Neural crest cell (in vitro differentiated cells): Measurements from ENCODE around the gene ARHGEF10L. TPM values are rescaled to one million over a fixed set of nuclear protein-coding genes. Genes with fewer than 3 reads are reported as not detected.

ENCODE experiments used
- DNase-seq: peaks from one replicate; pipeline ENCODE4 v3.0.0; 2021; ENCODE audit warnings: low read depth, mixed read lengths, low spot score
- H3K27ac Mint-ChIP-seq: one replicate; pipeline ENCODE4 v1.8.0; 2021; ENCODE audit warnings: mild to moderate bottlenecking, mixed read lengths; ENCODE audit not compliant: unreplicated experiment
- H3K27me3 Mint-ChIP-seq: 2 replicates; pipeline ENCODE4 v1.8.0; 2021; ENCODE audit warnings: low read depth, mild to moderate bottlenecking, mixed read lengths
- H3K36me3 Mint-ChIP-seq: 2 replicates; pipeline ENCODE4 v1.8.0; 2021; ENCODE audit warnings: low read depth, mild to moderate bottlenecking, mixed read lengths
- H3K4me1 Mint-ChIP-seq: 2 replicates; pipeline ENCODE4 v1.8.0; 2021; ENCODE audit warnings: mixed read lengths
- H3K4me3 Mint-ChIP-seq: one replicate; pipeline ENCODE4 v1.8.0; 2021; ENCODE audit warnings: mild to moderate bottlenecking, mixed read lengths
- H3K9me3 Mint-ChIP-seq: 2 replicates; pipeline ENCODE4 v1.8.0; 2021; ENCODE audit warnings: mixed read lengths
- CTCF ChIP-seq: fragments of 200-600 bp; sonication (generic); conservative IDR thresholded peaks from 2 replicates; pipeline ENCODE4 v1.5.0; 2021; ENCODE audit warnings: antibody characterized with exemption, mild to moderate bottlenecking
- total RNA-seq: library from RNA; stranded (reverse); gene quantifications from 2 replicates; pipeline ENCODE4 v1.2.1, GENCODE V29; 2021

The ARHGEF10L gene
- total RNA-seq, 1 donor from 2014 or later: 22.2 TPM

- TF ChIP-seq CTCF: no peak
- H3K4me3 Mint-ChIP-seq: no peak overlapping the region
- H3K27me3 Mint-ChIP-seq: no peaks in the 10 kb centered on the region
- H3K9me3 Mint-ChIP-seq: no peaks in the 10 kb centered on the region
- no peak overlapping the region for H3K27ac Mint-ChIP-seq
- H3K4me1 Mint-ChIP-seq: peaks cover 21% of the 10 kb centered on the region
- no peaks in the 10 kb centered on the region for H3K36me3 Mint-ChIP-seq
- no peak for DNase-seq
Measured at GRCh38 chr1:17524645-17525044, 14.9 kb upstream of the ARHGEF10L start.

- Mint-ChIP-seq H3K9me3 (no peaks in the 10 kb centered on the region), H3K4me1 (peaks cover 22% of the 10 kb centered on the region), H3K27me3 (no peaks in the 10 kb centered on the region), H3K27ac (no peak overlapping the region), H3K4me3 (no peak overlapping the region), H3K36me3 (no peaks in the 10 kb centered on the region)
- TF ChIP-seq CTCF: no peak
- no peak for DNase-seq
Measured at GRCh38 chr1:17525996-17526686, 13.4 kb upstream of the ARHGEF10L start.

DNA sequence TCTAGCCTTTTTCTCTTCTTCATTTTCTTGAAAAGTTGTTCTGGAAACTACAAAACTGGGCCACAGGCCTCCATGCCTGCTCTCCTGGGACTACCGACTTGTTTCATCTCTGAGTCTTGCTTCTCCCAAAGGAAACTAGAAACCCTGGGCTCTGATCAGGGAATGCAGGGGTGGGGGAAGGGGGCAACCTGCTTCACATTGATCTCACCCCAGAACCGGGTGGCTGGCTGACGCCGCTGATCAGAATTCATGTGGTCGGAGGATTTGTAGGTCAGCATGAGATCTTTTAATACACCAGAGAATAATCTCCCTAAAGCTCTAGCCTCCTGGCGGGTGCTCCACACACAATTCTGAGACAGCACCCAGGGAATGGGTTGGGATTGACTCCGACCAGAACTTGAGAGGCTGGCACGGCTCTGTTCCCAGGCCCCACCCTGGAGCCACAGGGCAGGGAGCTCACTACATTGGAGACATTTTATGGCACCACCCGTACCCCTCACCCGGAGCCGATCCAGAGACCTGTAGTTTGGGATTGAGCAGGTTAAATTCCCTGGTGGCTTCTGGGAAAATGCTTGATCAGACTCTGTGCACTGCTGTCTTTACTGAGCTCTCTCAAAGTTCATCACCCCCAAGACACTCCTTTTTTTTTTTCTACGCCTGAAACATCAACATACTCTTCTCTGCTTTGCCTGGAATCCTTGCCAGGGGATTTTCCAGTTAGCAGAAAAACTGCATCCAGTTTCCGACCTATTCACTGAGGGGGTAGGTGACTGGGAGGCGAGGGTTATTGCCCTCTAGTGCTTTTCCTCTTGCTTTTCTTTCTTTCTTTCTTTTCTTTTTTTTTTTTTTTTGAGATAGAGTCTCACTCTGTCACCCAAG is 12.2 kb upstream of the ARHGEF10L start:
- Mint-ChIP-seq H3K4me1 (peaks cover 33% of the 10 kb centered on the region), H3K36me3 (no peaks in the 10 kb centered on the region), H3K4me3 (no peak overlapping the region), H3K9me3 (no peaks in the 10 kb centered on the region), H3K27ac (no peak overlapping the region), H3K27me3 (no peaks in the 10 kb centered on the region)
- TF ChIP-seq CTCF: no peak
- DNase-seq: no peak

- Mint-ChIP-seq H3K9me3 (no peaks in the 10 kb centered on the region), H3K4me1 (peaks cover 35% of the 10 kb centered on the region), H3K27me3 (no peaks in the 10 kb centered on the region), H3K27ac (no peak overlapping the region), H3K36me3 (no peaks in the 10 kb centered on the region), H3K4me3 (no peak overlapping the region)
- no peak for TF ChIP-seq CTCF
- no peak for DNase-seq
Measured at GRCh38 chr1:17529381-17529780, 10.1 kb upstream of the ARHGEF10L start.

DNA sequence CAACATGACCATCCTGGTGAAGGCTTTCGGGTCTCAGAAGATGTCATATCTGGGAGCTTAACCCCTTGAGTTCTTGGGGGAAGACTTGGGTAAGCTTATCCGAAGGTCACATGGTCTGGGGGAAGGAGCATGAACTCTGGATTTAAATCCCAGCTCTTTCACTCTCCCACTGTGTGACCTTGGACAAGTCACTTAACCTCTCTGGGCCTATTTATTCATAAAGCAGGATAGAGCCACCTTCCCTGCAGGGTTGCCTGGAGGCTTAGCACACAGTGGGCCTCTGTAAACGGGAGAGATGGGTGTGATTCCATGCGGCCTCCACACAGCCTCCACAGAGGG is 8.2 kb upstream of the ARHGEF10L start:
- Mint-ChIP-seq H3K4me1 (peaks cover 29% of the 10 kb centered on the region), H3K36me3 (no peaks in the 10 kb centered on the region), H3K27ac (no peak overlapping the region), H3K9me3 (no peaks in the 10 kb centered on the region), H3K4me3 (no peak overlapping the region), H3K27me3 (no peaks in the 10 kb centered on the region)
- no peak for TF ChIP-seq CTCF
- no peak for DNase-seq
